Measurements from ENCODE around the gene P3H2.

- TF ChIP-seq CTCF (conservative IDR thresholded peaks at IDR 0.05): no peak
- TF ChIP-seq EZH2 (IDR thresholded peaks at IDR 0.05; ENCODE audit: low read depth): no peak
These were observed 2.7 kb downstream of the P3H2 start for GRCh38 chr3:190117981-190118380.
